ENCODE results near the gene RAB44. TPM values are rescaled to one million over a fixed set of nuclear protein-coding genes. Genes with fewer than 3 reads are reported as not detected.

The RAB44 gene
- total RNA-seq, 1 experiment from 2014 or later = 0.11 TPM

GRCh38 chr6:36742146-36742545 is 44.5 kb downstream of the RAB44 start:
- Mint-ChIP-seq H3K9me3 (no peaks in the 10 kb centered on the region), H3K27me3 (ENCODE audit: low read depth) (no peaks in the 10 kb centered on the region), H3K27ac (no peak overlapping the region), H3K4me3 (no peak overlapping the region), H3K4me1 (no peaks in the 10 kb centered on the region), H3K36me3 (no peaks in the 10 kb centered on the region)
- no peak for DNase-seq (ENCODE audit: low spot score)
- POLR2A ChIA-PET = no interaction called here
- CTCF ChIA-PET = no interaction called here
- TF ChIP-seq KAT7 (CRISPR knock-in tag; IDR thresholded peaks at IDR 0.05; ENCODE audit: borderline replicate concordance) (no peak), ARID4B (CRISPR knock-in tag; IDR thresholded peaks at IDR 0.05; ENCODE audit: borderline replicate concordance) (no peak), TP53 (CRISPR knock-in tag; IDR thresholded peaks at IDR 0.05) (no peak), ATF2 (CRISPR knock-in tag; IDR thresholded peaks at IDR 0.05; ENCODE audit: borderline replicate concordance, low read depth) (no peak)
- ATAC-seq = no peak

GRCh38 chr6:36743032-36743431 is 45.4 kb downstream of the RAB44 start:
- TF ChIP-seq PRRX2 (CRISPR knock-in tag; IDR thresholded peaks at IDR 0.05) = no peak
- no peak for TF ChIP-seq FOXK1 (CRISPR knock-in tag; IDR thresholded peaks at IDR 0.05)
- TF ChIP-seq SOX15 (CRISPR knock-in tag; IDR thresholded peaks at IDR 0.05) = no peak
- DNase-seq (ENCODE audit: low spot score) (no peak), ATAC-seq (no peak)
- no peaks in the 10 kb centered on the region for H3K4me1 Mint-ChIP-seq
- ChIA-PET POLR2A (no interaction called here), CTCF (interaction anchor here (1.1 kb wide), 1 partner anchor 113 kb away, joined by 3 read pairs; no protein-coding TSS in a partner anchor)
- H3K27ac Mint-ChIP-seq = no peak overlapping the region
- H3K27me3 Mint-ChIP-seq (ENCODE audit: low read depth) = no peaks in the 10 kb centered on the region
- H3K4me3 Mint-ChIP-seq = no peak overlapping the region
- no peaks in the 10 kb centered on the region; the same call in 1 of the 2 replicates for H3K9me3 Mint-ChIP-seq
- H3K36me3 Mint-ChIP-seq = no peaks in the 10 kb centered on the region

- 0 out of 2 replicates have a peak, but pooled peaks cover 3% of the 10 kb centered on the region for H3K36me3 Mint-ChIP-seq
- H3K9me3 Mint-ChIP-seq = peaks cover 7% of the 10 kb centered on the region
- no peaks in the 10 kb centered on the region; the same call in 1 of the 2 replicates for H3K27me3 Mint-ChIP-seq (ENCODE audit: low read depth)
- POLR2A ChIA-PET = no interaction called here
- no peak for TF ChIP-seq ZNF416 (CRISPR knock-in tag; IDR thresholded peaks at IDR 0.05)
- no peak for TF ChIP-seq SOX15 (CRISPR knock-in tag; IDR thresholded peaks at IDR 0.05)
- no peak for TF ChIP-seq NR3C1 (CRISPR knock-in tag; conservative IDR thresholded peaks at IDR 0.05; ENCODE audit: low read depth)
- no peak for TF ChIP-seq MYBL2 (CRISPR knock-in tag; IDR thresholded peaks at IDR 0.05)
- TF ChIP-seq TEAD1 (CRISPR knock-in tag; IDR thresholded peaks at IDR 0.05) = no peak
- no peak for TF ChIP-seq ZNF671 (CRISPR knock-in tag; IDR thresholded peaks at IDR 0.05)
- no peak for TF ChIP-seq JAZF1 (CRISPR knock-in tag; IDR thresholded peaks at IDR 0.05)
- no peak for TF ChIP-seq ETV6 (CRISPR knock-in tag; IDR thresholded peaks at IDR 0.05)
- TF ChIP-seq ZNF138 (CRISPR knock-in tag; conservative IDR thresholded peaks at IDR 0.05) = no peak
- TF ChIP-seq RORB (CRISPR knock-in tag; IDR thresholded peaks at IDR 0.05) = no peak
- TF ChIP-seq E2F1 (CRISPR knock-in tag; IDR thresholded peaks at IDR 0.05) = no peak
- no peak for TF ChIP-seq ZBTB43 (CRISPR knock-in tag; IDR thresholded peaks at IDR 0.05)
- no peak for TF ChIP-seq GTF2I (CRISPR knock-in tag; conservative IDR thresholded peaks at IDR 0.05)
- no peak for TF ChIP-seq NR1H2 (CRISPR knock-in tag; IDR thresholded peaks at IDR 0.05)
- no peak for TF ChIP-seq SP1 (CRISPR knock-in tag; conservative IDR thresholded peaks at IDR 0.05)
- no peak for ATAC-seq
- no peak for DNase-seq (ENCODE audit: low spot score)
- no peak overlapping the region for H3K27ac Mint-ChIP-seq
- CTCF ChIA-PET = interaction anchor here (0.5 to 3.3 kb wide), 6 partner anchors 15 to 113 kb away, joined by 3 to 7 read pairs (median 4); no protein-coding TSS in a partner anchor
- H3K4me1 Mint-ChIP-seq = no peaks in the 10 kb centered on the region
- no peak overlapping the region for H3K4me3 Mint-ChIP-seq
Observed at GRCh38 chr6:36743538-36744303, 46.1 kb downstream of the RAB44 start.

Measured in WTC11 (cell line).